ENCODE data around the gene SNRNP25. TPM values are rescaled to one million over a fixed set of nuclear protein-coding genes. Genes with fewer than 3 reads are reported as not detected.

Gene SNRNP25
- total and polyA plus RNA-seq, 7 donors = 23.0 to 41.7 (median 33.8) TPM

GRCh38 chr16:56231-56927 is 2.8 kb downstream of the SNRNP25 start:
- peaks cover 0 to 61% (median 37%) of the 10 kb centered on the region in 4 donors for H3K36me3 ChIP-seq

GRCh38 chr16:57711-58110 is 4.1 kb downstream of the SNRNP25 start:
- DNase-seq = no peak
- H3K27ac ChIP-seq = no peak overlapping the region
- peaks cover 8 to 75% (median 49%) of the 10 kb centered on the region in 4 donors for H3K36me3 ChIP-seq
- H3K4me3 ChIP-seq = no peak overlapping the region
- no peaks in the 10 kb centered on the region for H3K27me3 ChIP-seq
- H3K9me3 ChIP-seq = no peaks in the 10 kb centered on the region
- 82% methylated on average over 8 of the region's 8 CpGs for WGBS, 2 donors
- TF ChIP-seq POLR2AphosphoS5 (IDR thresholded peaks at IDR 0.05) = no peak
- no peak for TF ChIP-seq EP300 (IDR thresholded peaks at IDR 0.05)
- no peak for TF ChIP-seq POLR2A (IDR thresholded peaks at IDR 0.05)
- no peak for TF ChIP-seq CTCF (IDR thresholded peaks at IDR 0.05)
- peaks cover 0 to 11% (median 8%) of the 10 kb centered on the region in 4 donors for H3K4me1 ChIP-seq
- intact Hi-C loops (cut with DNase I) = no loop called here

More at GRCh38 chr16:56231-56927, 2.8 kb downstream of the SNRNP25 start:
- TF ChIP-seq CTCF (IDR thresholded peaks at IDR 0.05) (no peak), POLR2A (IDR thresholded peaks at IDR 0.05) (no peak), EP300 (IDR thresholded peaks at IDR 0.05) (no peak), POLR2AphosphoS5 (IDR thresholded peaks at IDR 0.05) (no peak)
- peaks cover 0 to 25% (median 16%) of the 10 kb centered on the region in 4 donors for H3K4me1 ChIP-seq
- H3K4me3 ChIP-seq = no peak overlapping the region
- H3K9me3 ChIP-seq = no peaks in the 10 kb centered on the region
- DNase-seq = no peak
- intact Hi-C loops (cut with DNase I) = no loop called here
- no peaks in the 10 kb centered on the region for H3K27me3 ChIP-seq
- WGBS, 2 donors = 90 to 95% methylated on average over 17 of the region's 17 CpGs
- no peak overlapping the region for H3K27ac ChIP-seq

GRCh38 chr16:58491-59439 is 5.1 kb downstream of the SNRNP25 start:
- intact Hi-C loops (cut with DNase I) = no loop called here
- DNase-seq = no peak
- TF ChIP-seq CTCF (IDR thresholded peaks at IDR 0.05) = no peak
- no peak for TF ChIP-seq EP300 (IDR thresholded peaks at IDR 0.05)
- TF ChIP-seq POLR2AphosphoS5 (IDR thresholded peaks at IDR 0.05) = no peak
- no peak for TF ChIP-seq POLR2A (IDR thresholded peaks at IDR 0.05)
- no peaks in the 10 kb centered on the region for H3K27me3 ChIP-seq
- H3K4me1 ChIP-seq = peaks cover 0 to 10% (median 6%) of the 10 kb centered on the region in 4 donors
- no peak overlapping the region for H3K4me3 ChIP-seq
- WGBS, 2 donors = 87 to 91% methylated on average over 29 of the region's 29 CpGs
- H3K27ac ChIP-seq = no peak overlapping the region
- H3K36me3 ChIP-seq = peaks cover 16 to 85% (median 58%) of the 10 kb centered on the region in 4 donors
- H3K9me3 ChIP-seq = no peaks in the 10 kb centered on the region

- H3K27me3 ChIP-seq = no peaks in the 10 kb centered on the region
- DNase-seq = no peak
- TF ChIP-seq POLR2A (IDR thresholded peaks at IDR 0.05) = no peak
- TF ChIP-seq CTCF (IDR thresholded peaks at IDR 0.05) = no peak
- no peak for TF ChIP-seq POLR2AphosphoS5 (IDR thresholded peaks at IDR 0.05)
- TF ChIP-seq EP300 (IDR thresholded peaks at IDR 0.05) = no peak
- peaks cover 0 to 3% (median under 1%) of the 10 kb centered on the region in 4 donors for H3K4me1 ChIP-seq
- intact Hi-C loops (cut with DNase I) = no loop called here
- H3K9me3 ChIP-seq = no peaks in the 10 kb centered on the region
- H3K36me3 ChIP-seq = peaks cover 16 to 93% (median 62%) of the 10 kb centered on the region in 4 donors
- no peak overlapping the region for H3K4me3 ChIP-seq
- 87 to 89% methylated on average over 14 of the region's 14 CpGs for WGBS, 2 donors
- H3K27ac ChIP-seq = no peak overlapping the region
These were observed 5.9 kb downstream of the SNRNP25 start for GRCh38 chr16:59440-60059.

Measured in sigmoid colon (tissue), 7 donors.